ENCODE results near the gene LSAMP. TPM values are rescaled to one million over a fixed set of nuclear protein-coding genes. Genes with fewer than 3 reads are reported as not detected.

LSAMP gene
- total and polyA plus RNA-seq, 8 donors = 17.3 to 28.0 (median 26.0) TPM

GRCh38 chr3:116256843-116257485, 188.3 kb downstream of the LSAMP start:
- ATAC-seq (no peak), DNase-seq (no peak)
- Histone ChIP-seq H3K9me3 (no peaks in the 10 kb centered on the region), H3K4me1 (peaks cover 3% of the 10 kb centered on the region in 2 donors), H3K27ac (no peak overlapping the region), H3K36me3 (no peaks in the 10 kb centered on the region), H3K4me3 (no peak overlapping the region), H3K27me3 (no peaks in the 10 kb centered on the region)
- TF ChIP-seq CTCF (IDR thresholded peaks at IDR 0.05) = no peak
- intact Hi-C loops (cut with DNase I) = no loop called here

GRCh38 chr3:116254541-116254940, 190.7 kb downstream of the LSAMP start:
- H3K27ac ChIP-seq = peak overlapping the region; percentile 33 to 46
- TF ChIP-seq CTCF (IDR thresholded peaks at IDR 0.05) = no peak
- DNase-seq = peak in 2 of 4 donors; percentile 52 to 65
- no peaks in the 10 kb centered on the region for H3K27me3 ChIP-seq
- no peak for ATAC-seq
- intact Hi-C loops (cut with DNase I) = no loop called here
- H3K4me3 ChIP-seq = no peak overlapping the region
- H3K9me3 ChIP-seq = no peaks in the 10 kb centered on the region
- no peaks in the 10 kb centered on the region for H3K36me3 ChIP-seq
- peaks cover 3% of the 10 kb centered on the region in 2 donors for H3K4me1 ChIP-seq

GRCh38 chr3:116253511-116253910, 191.8 kb downstream of the LSAMP start:
- TF ChIP-seq CTCF (IDR thresholded peaks at IDR 0.05) = no peak
- intact Hi-C loops (cut with DNase I) = no loop called here
- H3K9me3 ChIP-seq = no peaks in the 10 kb centered on the region
- DNase-seq (no peak), ATAC-seq (no peak)
- no peak overlapping the region for H3K4me3 ChIP-seq
- no peaks in the 10 kb centered on the region for H3K27me3 ChIP-seq
- H3K4me1 ChIP-seq = peaks cover 3% of the 10 kb centered on the region in 2 donors
- no peaks in the 10 kb centered on the region for H3K36me3 ChIP-seq
- peak overlapping the region in 1 of 2 donors; percentile 46 for H3K27ac ChIP-seq

GRCh38 chr3:116247605-116248004, 197.7 kb downstream of the LSAMP start:
- Histone ChIP-seq H3K36me3 (no peaks in the 10 kb centered on the region), H3K4me1 (no peaks in the 10 kb centered on the region), H3K27ac (no peak overlapping the region), H3K27me3 (no peaks in the 10 kb centered on the region), H3K9me3 (no peaks in the 10 kb centered on the region), H3K4me3 (no peak overlapping the region)
- no peak for TF ChIP-seq CTCF (IDR thresholded peaks at IDR 0.05)
- no peak for ATAC-seq
- intact Hi-C loops (cut with DNase I) = no loop called here
- no peak for DNase-seq

GRCh38 chr3:116246406-116246980, 198.8 kb downstream of the LSAMP start:
- H3K9me3 ChIP-seq = no peaks in the 10 kb centered on the region
- no peaks in the 10 kb centered on the region for H3K36me3 ChIP-seq
- H3K27ac ChIP-seq = no peak overlapping the region
- H3K4me3 ChIP-seq = no peak overlapping the region
- intact Hi-C loops (cut with DNase I) = no loop called here
- ATAC-seq (no peak), DNase-seq (no peak)
- H3K4me1 ChIP-seq = no peaks in the 10 kb centered on the region
- TF ChIP-seq CTCF (IDR thresholded peaks at IDR 0.05) = no peak
- H3K27me3 ChIP-seq = no peaks in the 10 kb centered on the region

Data from left lung (tissue), 10 donors.